Activated CD8-positive, alpha-beta memory T cell treated with anti-CD3 and anti-CD28 coated beads, Interleukin-2, amount 50 U/mL, for 24 hours (primary cell): Measurements from ENCODE around the gene TTC9C.
A peak's percentile ranks its signal among the peaks of the same experiment; 100 is the strongest.
"Not testable (repeated sequence)": the region's sequence is repeated elsewhere in the genome, so short reads cannot be mapped to it uniquely, and the experiment has no call there.

Source experiments
- DNase-seq: peaks from one replicate; pipeline ENCODE4 v3.0.0-alpha.2; 2020; ENCODE audit errors: extremely low read depth

TTC9C gene

GRCh38 chr11:62752177-62752785, 24.0 kb downstream of the TTC9C start:
- DNase-seq, result no peak

GRCh38 chr11:62752994-62753735, 24.9 kb downstream of the TTC9C start:
- DNase-seq, result no peak

- DNase-seq, result peak; percentile 93
Measured at GRCh38 chr11:62753736-62754603, 25.7 kb downstream of the TTC9C start, which contains the start of gene ZBTB3. Gene ZBTB3 (minus strand): TSS chr11:62754160. CDS start chr11:62753664, 496 bp downstream.

- DNase-seq, result no peak
Measured at GRCh38 chr11:62755086-62755615, 26.9 kb downstream of the TTC9C start.

- DNase-seq, result no peak
Measured at GRCh38 chr11:62757846-62758788, 29.8 kb downstream of the TTC9C start.

GRCh38 chr11:62760867-62761227, 32.6 kb downstream of the TTC9C start:
- not testable (repeated sequence) for DNase-seq

- DNase-seq, result no peak
Measured at GRCh38 chr11:62770778-62771143, 42.5 kb downstream of the TTC9C start.

- peak; percentile 87 for DNase-seq
Measured at GRCh38 chr11:62771144-62772021, 43.1 kb downstream of the TTC9C start, which contains the start of gene TAF6L. Gene TAF6L (plus strand): TSS chr11:62771396. CDS start chr11:62775784, 4,388 bp downstream.

GRCh38 chr11:62774407-62774806, 46.1 kb downstream of the TTC9C start:
- DNase-seq, result no peak

GRCh38 chr11:62775646-62776045, 47.4 kb downstream of the TTC9C start:
- DNase-seq, result no peak

- DNase-seq, result no peak
Measured at GRCh38 chr11:62777389-62777788, 49.1 kb downstream of the TTC9C start.

- no peak for DNase-seq
Measured at GRCh38 chr11:62778441-62778840, 50.2 kb downstream of the TTC9C start.

GRCh38 chr11:62782753-62783152, 54.5 kb downstream of the TTC9C start:
- no peak for DNase-seq

- DNase-seq, result peak; percentile 56
Measured at GRCh38 chr11:62786318-62787004, 58.2 kb downstream of the TTC9C start.

GRCh38 chr11:62787005-62787759, 58.9 kb downstream of the TTC9C start, which contains the start of gene TMEM179B:
Gene TMEM179B (plus strand): TSS chr11:62787402. CDS start chr11:62787432, 30 bp downstream.
- DNase-seq, result peak; percentile 99
